ENCODE results near the gene INAFM1.

INAFM1 gene

GRCh38 chr19:47274071-47274890, at the start of gene INAFM1:
Gene INAFM1 (plus strand): TSS chr19:47274885. CDS start chr19:47274920, 35 bp downstream.
- peak; percentile 98 for DNase-seq (ENCODE audit: low spot score)

DNA sequence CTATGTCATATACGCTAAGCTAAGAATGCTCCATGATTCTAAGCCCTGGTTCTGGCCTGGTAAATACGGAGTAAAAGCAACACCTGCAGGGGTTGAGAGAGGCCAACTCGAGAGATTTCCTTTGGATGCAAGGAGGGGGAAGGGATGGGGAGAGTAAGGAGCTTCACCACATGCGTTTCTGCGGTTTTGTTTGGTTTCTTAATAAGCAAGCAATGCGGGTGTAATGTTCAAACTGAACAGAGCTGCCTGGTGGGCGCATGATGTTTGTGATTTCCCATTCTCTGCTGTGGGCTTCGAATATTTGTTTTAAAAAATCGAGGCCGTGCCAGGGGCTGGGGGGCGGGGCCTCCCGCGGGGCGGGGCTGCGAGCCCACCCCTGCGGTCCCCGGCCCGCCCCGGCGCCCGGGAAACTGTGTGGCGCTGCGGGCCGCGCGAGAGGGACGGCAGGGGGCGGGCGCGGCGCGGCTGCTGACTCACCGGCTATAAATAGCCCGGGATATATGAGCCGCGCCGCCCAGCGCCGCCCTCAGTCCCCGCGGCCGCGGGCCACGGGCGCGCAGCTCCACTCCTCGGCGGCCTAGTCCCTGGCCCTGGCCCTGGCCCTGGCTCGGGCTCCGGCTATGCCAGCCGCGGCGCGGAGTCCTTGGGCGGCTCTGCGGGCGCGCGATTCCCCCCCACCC, 48.8 kb upstream of the INAFM1 start:
- DNase-seq (ENCODE audit: low spot score), result peak; percentile 88

DNA sequence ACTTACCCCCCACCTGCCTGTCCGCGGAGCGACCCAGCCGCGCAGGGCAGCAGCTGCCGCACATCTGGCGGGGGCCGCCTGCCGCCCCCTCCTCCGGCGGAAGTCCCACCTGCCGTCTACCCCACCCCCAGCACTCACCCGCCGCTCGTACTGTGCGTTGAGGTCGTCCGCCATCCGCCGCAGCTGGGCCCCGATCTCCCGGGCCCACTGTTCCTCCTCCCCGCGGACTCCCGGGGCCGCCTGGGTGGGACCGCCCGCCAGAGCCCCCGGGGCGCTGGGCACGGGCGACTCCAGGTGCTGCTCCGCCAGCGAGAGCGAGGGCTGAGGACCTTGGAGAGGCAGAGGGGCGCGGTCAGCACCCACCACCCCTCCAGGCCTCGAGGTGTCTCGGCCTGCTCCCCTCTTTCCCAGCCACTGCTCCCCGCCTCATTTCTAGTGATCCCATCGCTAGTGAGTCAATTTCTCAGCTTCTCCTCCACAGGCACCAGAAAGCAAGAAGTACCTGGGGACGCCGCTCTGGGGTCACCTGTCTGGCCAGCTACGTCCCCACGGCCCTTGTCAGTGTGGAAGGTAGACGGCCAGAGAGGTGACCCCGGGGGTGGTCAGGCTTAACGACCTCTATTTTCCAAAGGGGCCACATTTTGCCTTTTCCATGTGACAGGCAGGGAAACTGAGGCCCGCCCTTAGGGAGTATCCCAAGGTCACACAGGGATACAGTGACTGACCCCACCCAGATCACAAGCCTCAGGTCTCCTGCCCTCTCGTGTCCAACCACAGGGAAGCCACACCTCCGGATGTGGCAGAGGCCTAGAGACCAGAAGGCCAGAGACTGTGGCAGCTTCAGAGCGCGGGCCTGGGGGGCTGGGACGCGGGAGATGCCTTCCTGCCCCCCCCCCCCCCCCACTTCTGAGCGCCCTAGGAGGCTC, 48.0 kb upstream of the INAFM1 start:
- peak; percentile 56 for DNase-seq (ENCODE audit: low spot score)

GRCh38 chr19:47227352-47228167, 47.1 kb upstream of the INAFM1 start:
- no peak for DNase-seq (ENCODE audit: low spot score)

DNA sequence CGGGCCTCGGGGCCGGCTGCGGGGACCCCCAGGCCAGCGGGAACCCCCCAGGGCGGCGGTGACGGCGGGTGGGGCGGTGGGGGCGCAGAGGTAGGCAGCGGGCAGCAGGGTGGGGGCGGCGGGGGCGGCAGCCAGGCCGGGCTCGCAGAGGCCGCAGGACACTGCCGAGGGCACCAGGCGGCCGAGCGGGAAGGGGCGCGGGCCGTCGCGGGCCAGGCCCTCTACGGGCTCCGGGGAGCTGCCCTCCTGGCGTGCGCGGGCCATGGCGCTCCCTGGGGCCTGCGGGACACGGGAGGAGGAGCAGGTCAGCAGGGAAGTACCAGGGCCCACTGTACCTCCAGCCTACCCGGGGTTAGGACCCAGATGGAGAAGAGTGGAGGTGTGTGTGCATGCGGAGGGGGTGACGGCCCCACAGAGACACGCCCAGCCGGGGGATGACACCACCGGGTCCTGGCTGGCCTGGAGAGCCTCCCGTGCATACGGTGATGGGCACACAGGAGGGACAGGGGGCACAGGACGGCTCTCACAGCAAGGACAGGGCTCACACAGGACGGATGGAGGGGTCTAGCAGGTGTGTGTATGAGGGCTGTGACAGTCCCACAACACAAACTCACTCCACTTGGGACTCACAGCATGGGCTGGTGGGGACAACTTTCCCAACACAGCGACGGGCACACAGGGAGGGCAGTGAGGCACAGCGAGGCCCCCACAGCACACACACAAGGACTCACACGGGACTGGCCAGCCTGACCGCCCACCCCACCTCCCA, 46.3 kb upstream of the INAFM1 start:
- no peak for DNase-seq (ENCODE audit: low spot score)

DNA sequence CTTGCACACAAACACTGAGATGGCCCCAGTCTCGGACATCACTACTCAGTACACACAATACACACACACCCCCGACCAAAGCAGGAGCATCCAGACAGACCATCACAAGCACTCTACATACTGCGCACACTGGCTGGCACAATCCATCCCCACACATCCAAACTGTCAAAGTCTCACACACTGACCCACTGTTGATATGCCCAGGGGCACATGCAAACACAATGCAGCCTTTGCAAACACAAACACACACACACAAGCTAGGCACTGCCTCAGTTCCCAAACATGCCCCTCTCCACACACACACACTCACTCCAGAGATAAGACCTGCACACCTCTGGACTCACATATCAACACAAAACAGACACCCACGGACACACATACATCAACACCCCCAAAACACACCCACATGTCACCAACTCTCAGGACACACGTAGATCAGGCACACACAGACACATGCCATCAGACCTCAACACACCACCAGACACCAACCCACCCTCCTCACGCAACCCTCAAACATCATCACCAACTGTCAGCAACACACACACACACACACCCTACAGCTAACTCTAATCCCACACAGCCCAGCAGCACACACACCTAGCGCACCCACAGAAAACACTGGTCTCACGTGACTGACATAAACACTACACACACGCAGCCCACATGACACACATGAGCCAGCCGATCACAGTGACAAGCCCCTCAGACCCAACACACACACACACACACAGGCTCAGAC, 45.6 kb upstream of the INAFM1 start:
- DNase-seq (ENCODE audit: low spot score), result peak; percentile 52

DNA sequence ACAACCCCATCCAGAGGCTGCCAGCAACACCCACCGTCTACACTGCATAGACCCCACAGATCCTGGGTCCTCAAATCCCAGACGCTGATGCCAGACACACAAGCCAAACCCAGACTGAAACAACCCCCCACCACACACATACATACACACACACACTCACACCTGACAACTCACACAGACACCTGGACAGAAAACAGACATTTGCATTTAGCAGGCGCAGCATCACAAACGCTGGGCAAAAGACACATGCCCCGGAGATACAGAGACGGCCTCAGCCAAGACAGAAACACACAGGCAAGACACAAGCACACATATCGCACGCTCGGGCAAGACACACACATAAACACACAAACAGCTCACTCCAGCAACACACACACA, 45.0 kb upstream of the INAFM1 start:
- no peak for DNase-seq (ENCODE audit: low spot score)

DNA sequence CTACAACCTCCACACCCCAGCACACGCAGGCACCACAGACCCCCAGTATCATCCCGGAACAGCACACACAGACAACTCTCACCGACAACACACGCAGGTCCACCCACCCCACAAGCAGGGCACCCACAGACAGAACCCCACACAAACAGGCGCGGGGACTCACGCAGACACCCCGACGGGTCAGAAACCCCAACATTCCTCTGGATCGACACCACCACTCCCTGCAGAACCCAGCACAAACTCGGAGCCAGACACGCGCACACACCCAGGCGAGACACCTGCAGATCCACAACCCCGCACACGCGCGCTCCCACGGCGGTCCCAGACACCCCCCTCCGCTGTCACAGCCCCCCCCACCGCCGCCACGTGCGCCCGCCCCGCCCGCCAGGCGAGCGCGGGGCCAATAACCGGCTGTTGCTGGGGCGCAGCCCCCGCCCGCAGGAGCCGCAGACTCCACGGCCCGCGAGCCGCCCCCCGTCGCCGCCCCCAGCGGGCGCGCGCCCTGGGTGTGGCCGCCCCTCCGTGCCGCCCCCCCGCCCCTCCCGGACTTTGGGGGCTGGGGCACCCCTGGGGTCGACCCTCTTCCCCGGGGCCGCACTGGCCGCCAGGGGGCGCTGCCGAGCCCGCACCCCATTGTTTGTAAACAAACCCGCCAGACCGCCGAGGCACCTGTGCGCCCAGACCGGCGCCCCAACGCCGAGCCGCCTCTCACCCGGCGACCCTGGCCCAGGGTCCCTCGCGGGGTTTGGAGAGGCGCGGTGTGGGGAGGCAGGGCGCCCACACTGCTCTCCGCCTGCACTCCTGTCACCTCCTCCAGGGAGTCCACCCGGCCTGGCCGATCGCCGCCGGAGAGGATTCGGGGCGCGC, 44.4 kb upstream of the INAFM1 start:
- DNase-seq (ENCODE audit: low spot score), result peak; percentile 79

GRCh38 chr19:47230921-47231214, 43.8 kb upstream of the INAFM1 start, which contains the start of gene BBC3:
Gene BBC3 (minus strand): TSS chr19:47231199. CDS start chr19:47228431, 2,768 bp downstream.
- no peak for DNase-seq (ENCODE audit: low spot score)

GRCh38 chr19:47231215-47232054, 43.2 kb upstream of the INAFM1 start:
- DNase-seq (ENCODE audit: low spot score), result peak; percentile 91

DNA sequence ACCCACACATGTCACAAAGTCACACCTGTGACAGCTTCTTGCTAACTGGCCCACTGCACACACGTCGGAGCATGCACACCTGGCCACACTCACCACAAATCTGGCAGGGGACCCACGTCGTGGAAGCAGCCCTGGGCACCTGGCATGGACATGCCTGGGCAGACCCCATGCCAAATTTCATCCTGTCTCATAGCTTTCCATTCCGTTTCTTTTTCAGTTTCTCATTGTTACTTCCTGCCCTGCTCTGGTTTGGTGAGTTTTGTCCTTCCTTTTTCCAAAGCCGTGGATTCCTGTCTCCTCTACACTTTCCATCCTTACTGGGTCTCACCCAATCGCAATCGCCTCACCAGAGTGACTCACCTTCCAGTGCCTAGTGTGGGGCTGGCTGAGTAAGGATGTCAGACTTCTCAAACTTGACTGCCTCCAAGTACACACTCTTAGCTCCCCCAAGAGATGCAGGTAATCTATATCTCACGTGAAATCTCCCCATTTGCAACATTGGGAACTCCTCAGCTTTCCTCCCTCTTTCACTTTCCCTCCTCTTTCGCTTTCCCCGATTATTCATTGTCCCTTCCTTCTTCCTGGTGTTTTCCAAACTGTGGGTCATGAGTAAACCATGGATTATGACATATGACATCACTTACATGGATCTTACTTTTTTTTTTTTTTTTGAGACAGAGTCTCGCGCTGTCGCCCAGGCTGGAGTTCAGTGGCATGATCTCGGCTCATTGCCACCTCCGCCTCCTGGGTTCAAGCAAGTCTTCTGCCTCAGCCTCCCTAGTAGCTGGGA, 42.1 kb upstream of the INAFM1 start:
- DNase-seq (ENCODE audit: low spot score), result no peak

GRCh38 chr19:47236072-47236675, 38.5 kb upstream of the INAFM1 start:
- no peak for DNase-seq (ENCODE audit: low spot score)

DNA sequence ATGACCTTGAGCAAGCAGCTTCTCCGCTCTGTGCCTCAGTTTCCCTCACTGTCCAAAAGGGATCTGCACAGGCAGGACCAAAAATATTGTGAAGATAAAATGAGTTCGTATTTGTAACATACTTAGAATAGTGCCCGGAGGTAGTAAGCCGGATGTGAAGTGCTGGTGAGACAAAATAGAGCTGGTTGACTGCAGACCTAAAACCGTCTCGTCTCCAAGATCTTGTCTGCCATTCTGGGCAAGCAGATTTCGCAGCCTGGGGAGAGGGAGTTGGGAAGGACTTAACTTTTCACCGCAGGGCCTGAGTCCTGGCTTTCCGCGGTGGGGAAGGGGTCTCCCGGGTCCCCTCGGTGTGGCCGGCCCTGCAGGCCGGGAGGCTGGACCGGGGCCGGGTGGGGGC, 35.5 kb upstream of the INAFM1 start:
- DNase-seq (ENCODE audit: low spot score), result no peak

DNA sequence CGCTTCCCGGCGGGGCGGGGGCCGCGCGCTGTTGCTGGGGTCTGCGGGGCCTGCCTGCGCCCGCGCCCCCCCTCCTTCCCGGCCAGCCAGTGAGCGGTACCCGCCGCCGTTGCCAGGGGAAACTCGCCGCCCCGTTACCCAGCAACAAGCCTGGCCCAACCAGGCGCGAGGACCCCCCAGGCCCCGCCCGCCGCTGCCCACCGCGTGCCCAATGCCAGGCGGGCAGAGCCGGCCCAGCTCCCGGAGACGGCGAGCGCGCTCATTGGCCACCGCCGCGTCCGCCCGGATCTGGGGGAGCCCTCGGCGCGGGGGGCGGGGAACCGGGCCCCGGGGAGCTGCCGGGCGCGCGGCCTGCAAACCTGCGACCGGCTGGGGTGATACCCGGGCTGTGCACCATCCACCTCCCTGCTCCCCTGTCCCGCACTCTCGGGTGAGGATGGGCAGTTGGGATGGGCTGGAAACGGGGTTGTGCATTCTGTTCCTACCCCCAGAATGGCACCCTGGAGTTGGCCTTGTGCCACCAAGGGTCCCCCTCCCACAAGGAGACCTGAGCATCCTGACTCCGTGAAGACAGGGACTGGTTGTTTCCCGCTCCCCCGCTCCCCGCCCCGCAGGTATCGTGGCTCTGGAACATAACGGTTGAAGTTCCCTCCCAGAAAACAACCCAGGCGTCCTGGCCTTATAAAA, 34.9 kb upstream of the INAFM1 start:
- peak; percentile 73 for DNase-seq (ENCODE audit: low spot score)

DNA sequence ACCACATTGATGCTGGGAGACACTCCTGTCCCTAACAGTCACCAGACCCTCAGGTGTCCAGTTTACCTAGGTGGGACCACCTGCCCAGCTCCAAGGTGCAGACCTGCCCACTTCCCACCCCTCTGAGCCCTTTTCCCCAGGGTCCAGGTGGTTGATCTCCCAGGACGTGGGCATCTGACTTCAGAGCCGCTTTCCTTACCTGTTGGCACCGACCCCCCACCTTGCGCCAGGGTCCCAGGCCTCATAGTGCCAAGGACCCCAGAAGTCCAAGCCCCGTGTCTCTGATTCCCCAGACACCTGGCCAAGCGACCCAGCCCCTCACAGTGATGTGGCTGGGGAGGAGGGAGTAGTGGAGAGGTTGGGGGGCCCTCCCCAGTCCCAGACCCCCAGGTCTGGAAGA, 34.1 kb upstream of the INAFM1 start:
- no peak for DNase-seq (ENCODE audit: low spot score)

Data from CD4-positive, alpha-beta T cell treated with Interleukin-15 for 4 hours (primary cell).